Measurements from ENCODE around the gene EMD.

- TF ChIP-seq CTCF (IDR thresholded peaks at IDR 0.05) (no peak), POLR2AphosphoS5 (IDR thresholded peaks at IDR 0.05) (no peak)
Observed at GRCh38 chrX:154399527-154400368, 20.7 kb downstream of the EMD start.

All from prostate gland (tissue), 2 donors.